ENCODE results near the gene RBM23.
"Not testable (repeated sequence)": the region's sequence is repeated elsewhere in the genome, so short reads cannot be mapped to it uniquely, and the experiment has no call there.

The RBM23 gene

DNA sequence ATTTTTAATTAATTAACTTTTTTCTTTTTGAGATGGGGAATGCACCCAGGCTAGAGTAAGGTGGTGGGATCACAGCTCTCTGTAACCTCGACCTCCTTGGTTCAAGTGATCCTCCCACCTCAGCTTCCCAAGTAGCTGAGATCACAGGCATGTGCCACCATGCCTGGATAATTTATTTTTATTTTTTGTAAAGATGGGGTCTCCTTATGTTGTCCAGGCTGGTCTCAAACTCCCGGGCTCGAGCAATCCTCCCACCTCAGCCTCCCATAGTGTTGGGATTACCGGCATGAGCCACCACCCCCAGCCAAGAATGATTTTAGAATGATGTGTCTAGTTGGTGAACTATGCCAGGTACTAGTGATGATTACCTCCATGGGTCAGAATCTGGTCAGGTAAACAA lies 54.0 kb downstream of the RBM23 start:
- no peak overlapping the region for H3K4me3 ChIP-seq (ENCODE audit: low read length)
- no peak for DNase-seq (ENCODE audit: low read depth)
- TF ChIP-seq, protein P1, sequence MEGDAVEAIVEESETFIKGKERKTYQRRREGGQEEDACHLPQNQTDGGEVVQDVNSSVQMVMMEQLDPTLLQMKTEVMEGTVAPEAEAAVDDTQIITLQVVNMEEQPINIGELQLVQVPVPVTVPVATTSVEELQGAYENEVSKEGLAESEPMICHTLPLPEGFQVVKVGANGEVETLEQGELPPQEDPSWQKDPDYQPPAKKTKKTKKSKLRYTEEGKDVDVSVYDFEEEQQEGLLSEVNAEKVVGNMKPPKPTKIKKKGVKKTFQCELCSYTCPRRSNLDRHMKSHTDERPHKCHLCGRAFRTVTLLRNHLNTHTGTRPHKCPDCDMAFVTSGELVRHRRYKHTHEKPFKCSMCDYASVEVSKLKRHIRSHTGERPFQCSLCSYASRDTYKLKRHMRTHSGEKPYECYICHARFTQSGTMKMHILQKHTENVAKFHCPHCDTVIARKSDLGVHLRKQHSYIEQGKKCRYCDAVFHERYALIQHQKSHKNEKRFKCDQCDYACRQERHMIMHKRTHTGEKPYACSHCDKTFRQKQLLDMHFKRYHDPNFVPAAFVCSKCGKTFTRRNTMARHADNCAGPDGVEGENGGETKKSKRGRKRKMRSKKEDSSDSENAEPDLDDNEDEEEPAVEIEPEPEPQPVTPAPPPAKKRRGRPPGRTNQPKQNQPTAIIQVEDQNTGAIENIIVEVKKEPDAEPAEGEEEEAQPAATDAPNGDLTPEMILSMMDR (IDR thresholded peaks at IDR 0.05; ENCODE audit: insufficient read depth, low read depth, low read length, missing control alignments) = no peak

DNA sequence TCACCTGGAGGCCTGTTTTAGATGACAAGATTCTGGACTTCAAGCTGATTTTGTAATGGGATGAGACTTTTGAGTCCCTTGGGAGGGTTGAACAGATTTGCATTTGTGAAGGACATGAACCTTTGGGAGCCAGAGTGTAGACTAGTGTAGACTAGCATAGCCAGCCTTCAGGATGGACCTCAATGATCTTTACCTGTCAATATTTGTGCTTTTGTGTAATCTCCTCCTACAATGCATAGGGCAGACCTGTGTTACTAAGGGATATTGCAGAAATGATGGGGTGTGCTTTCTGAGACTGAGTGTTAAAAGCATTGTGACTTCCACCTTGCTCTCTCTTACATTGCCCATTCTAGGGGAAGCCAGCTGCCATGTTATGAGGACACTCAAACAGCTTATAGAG lies 57.3 kb downstream of the RBM23 start:
- TF ChIP-seq, protein P1 (IDR thresholded peaks at IDR 0.05; ENCODE audit: insufficient read depth, low read depth, low read length, missing control alignments) = no peak
- no peak overlapping the region for H3K4me3 ChIP-seq (ENCODE audit: low read length)
- no peak for DNase-seq (ENCODE audit: low read depth)

DNA sequence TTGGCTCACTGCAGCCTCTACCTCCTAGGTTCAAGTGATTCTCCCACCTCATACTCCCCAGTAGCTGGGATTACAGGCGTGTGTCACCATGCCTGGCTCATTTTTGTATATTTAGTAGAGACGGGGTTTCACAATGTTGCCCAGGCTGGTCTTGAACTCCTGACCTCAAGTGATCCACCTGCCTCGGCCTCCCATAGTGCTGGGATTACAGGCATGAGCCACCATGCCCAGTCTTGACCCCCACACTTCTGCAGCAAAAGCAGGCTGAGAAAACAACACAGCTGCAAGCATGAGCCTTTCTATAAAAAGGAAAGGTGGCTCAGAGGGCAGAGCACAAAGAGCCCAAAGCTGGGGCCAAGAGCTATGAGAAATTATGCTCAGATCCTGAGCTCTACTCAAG lies 58.6 kb downstream of the RBM23 start:
- DNase-seq (ENCODE audit: low read depth); H3K4me3 ChIP-seq (ENCODE audit: low read length): not testable (repeated sequence)

DNA sequence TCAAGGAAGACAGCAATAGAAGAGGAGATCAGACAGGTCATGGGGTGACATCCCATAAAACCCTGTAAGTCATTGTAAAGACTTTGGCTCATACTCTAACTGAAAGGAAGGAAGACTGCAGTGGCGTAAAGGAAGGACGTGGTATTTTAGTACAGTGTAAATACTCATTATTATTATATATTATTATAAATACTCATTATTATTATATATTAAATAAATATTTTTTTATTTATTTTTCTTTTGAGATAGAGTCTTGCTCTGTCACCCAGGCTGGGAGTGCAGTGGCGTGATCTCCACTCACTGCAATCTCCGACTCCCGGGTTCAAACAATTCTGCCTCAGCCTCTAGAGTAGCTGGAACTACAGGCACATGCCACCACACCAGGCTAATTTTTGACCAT lies 62.5 kb downstream of the RBM23 start:
- no peak for DNase-seq (ENCODE audit: low read depth)
- TF ChIP-seq, protein P1 (IDR thresholded peaks at IDR 0.05; ENCODE audit: insufficient read depth, low read depth, low read length, missing control alignments) = no peak
- H3K4me3 ChIP-seq (ENCODE audit: low read length) = no peak overlapping the region

DNA sequence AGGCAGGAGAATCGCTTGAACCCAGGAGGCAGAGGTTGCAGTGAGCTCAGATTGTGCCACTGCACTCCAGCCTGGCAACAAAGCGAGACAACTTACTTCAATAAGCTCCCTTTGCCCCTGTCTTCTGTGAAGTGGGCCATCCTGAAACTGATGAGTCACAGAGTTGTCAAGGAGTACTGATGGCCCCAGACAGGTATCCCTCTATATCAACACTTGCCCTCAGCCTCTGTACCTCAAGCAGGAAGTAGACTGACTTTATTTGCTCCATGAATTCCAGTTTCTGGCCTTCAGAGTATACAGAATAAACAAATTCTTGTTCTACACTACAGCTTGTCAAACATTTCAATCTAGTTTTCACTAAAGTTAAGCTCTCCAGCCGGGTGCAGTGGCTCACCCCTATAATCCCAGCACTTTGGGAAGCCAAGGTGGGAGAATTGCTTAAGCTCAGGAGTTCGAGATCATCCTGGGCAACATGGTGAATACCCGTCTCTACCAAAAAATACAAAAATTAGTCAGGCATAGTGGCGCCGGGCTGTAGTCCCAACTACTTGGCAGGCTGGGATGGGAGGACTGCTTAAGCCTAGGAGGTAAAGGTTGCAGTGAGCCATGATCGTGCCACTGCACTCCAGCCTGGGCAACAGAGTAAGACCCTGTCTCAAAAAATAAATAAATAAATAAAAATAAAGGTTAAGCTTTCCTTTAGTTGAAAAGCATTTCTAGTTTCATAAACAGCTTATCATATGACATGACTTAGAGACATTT lies 63.8 kb downstream of the RBM23 start:
- no peak overlapping the region for H3K4me3 ChIP-seq (ENCODE audit: low read length)
- peak; percentile 32 for DNase-seq (ENCODE audit: low read depth)
- TF ChIP-seq, protein P1 (IDR thresholded peaks at IDR 0.05; ENCODE audit: insufficient read depth, low read depth, low read length, missing control alignments) = no peak

DNA sequence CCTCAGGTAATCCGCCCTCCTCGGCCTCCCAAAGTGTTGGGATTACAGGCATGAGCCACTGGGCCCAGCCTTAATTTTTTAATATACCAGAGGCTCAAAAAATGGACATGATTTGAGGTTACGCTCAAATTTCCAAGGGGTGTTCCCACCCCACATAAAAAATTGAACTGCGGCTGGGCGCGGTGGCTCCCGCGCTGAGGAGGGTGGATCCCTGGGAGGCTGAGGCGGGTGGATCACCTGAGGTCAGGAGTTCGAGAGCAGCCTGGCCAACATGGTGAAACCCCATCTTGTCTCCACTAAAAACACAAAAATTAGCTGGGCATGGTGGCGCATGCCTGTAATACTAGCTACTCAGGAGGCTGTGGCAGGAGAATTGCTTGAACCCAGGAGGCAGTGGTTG lies 64.7 kb downstream of the RBM23 start:
- not testable (repeated sequence) for H3K4me3 ChIP-seq (ENCODE audit: low read length); DNase-seq (ENCODE audit: low read depth)

DNA sequence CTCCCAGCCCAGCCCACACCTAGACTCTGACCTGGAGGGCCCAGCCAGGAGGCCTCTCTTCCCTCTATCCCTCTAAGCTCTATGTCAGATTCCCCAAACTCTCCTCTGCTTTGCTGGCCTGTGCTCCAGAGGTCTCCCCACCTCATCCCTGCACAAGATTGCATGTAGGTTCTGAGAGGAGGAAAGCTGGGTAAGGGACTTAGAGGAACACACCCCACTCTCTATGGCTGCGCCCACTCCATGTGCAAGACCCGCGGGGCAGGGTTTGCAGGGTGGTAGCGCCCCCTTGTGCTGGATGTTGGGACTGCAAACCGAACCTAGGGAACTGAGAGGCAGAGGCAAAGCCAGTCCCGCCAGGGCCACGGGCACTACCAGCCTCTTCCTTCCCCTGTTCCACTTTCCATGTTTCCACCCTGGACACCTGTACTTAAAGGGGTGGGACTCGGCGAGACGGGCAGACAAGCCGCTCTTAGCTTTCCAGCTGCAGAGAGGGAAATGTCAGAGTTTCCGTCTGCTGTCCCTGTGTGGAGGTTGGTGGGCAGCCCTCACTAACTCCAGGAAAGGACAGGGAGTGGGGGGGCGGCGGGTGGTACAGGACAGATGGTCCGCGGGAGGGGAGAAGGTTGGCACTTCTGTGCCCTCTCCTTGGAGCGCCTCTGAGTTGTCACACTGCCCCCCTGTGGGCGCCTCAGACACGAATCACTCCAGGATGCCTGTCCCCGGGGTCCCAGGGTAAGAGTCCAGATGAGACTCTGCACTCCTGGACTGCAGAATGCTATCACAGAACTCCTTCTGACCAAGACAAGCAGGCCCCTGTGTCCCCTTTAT lies 65.8 kb downstream of the RBM23 start:
- H3K4me3 ChIP-seq (ENCODE audit: low read length) = peak overlapping the region; percentile 56
- TF ChIP-seq, protein P1 (IDR thresholded peaks at IDR 0.05; ENCODE audit: insufficient read depth, low read depth, low read length, missing control alignments) = peak; percentile 94
- peak; percentile 76 for DNase-seq (ENCODE audit: low read depth)

DNA sequence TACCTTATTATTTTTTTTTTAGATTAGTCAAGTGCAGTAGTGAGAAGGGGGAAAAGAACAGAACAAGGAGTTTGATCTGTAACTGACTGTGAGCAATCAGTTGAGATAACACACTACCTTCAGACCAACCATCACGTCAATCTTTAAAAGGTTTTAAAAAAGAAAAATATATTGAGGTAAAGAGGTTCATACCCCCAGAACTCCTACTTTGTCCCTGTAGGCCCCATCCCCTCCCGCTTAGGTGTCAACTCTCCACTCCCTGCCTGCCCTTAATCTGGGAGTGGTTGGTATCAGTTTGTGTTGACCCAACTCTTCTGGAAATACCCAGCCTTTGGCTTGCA lies 66.4 kb downstream of the RBM23 start:
- no peak for DNase-seq (ENCODE audit: low read depth)
- TF ChIP-seq, protein P1 (IDR thresholded peaks at IDR 0.05; ENCODE audit: insufficient read depth, low read depth, low read length, missing control alignments) = no peak
- H3K4me3 ChIP-seq (ENCODE audit: low read length) = no peak overlapping the region

DNA sequence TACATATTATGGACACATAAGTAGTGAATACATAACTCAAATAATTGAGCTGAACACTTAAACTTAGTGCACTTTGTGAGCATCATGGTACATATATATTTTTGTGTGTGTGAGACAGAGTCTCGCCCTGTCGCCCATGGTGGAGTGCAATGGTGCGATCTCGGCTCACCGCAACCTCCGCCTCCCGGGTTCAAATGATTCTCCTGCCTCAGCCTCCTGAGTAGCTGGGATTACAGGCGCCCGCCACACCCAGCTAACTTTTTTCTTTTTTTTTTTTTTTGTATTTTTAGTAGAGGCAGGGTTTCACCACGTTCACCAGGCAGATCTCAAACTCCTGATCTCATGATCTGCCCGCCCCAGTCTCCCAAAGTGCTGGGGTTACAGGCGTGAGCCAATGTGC lies 66.8 kb downstream of the RBM23 start:
- H3K4me3 ChIP-seq (ENCODE audit: low read length); DNase-seq (ENCODE audit: low read depth): not testable (repeated sequence)
